Measurements from ENCODE around the gene DNAJA2.
"Not testable (repeated sequence)": the region's sequence is repeated elsewhere in the genome, so short reads cannot be mapped to it uniquely, and the experiment has no call there.

Gene DNAJA2

GRCh38 chr16:46973207-46973995 lies at the start of gene DNAJA2:
Gene DNAJA2, minus strand, starts transcription at chr16:46973674. Its CDS starts 102 bp downstream, at chr16:46973572.
- DNase-seq (ENCODE audit: low spot score): peak; percentile 78

GRCh38 chr16:47019568-47019967 lies 46.1 kb upstream of the DNAJA2 start:
- no peak for DNase-seq (ENCODE audit: low spot score)

- peak; percentile 74 for DNase-seq (ENCODE audit: low spot score)
Observed at GRCh38 chr16:47018223-47018891, 44.9 kb upstream of the DNAJA2 start.

- no peak for DNase-seq (ENCODE audit: low spot score)
Observed at GRCh38 chr16:47017636-47018035, 44.2 kb upstream of the DNAJA2 start.

GRCh38 chr16:47016700-47017133 lies 43.2 kb upstream of the DNAJA2 start:
- DNase-seq (ENCODE audit: low spot score): no peak

- DNase-seq (ENCODE audit: low spot score): no peak
Observed at GRCh38 chr16:47013910-47014309, 40.4 kb upstream of the DNAJA2 start.

- DNase-seq (ENCODE audit: low spot score): no peak
Observed at GRCh38 chr16:47013172-47013571, 39.7 kb upstream of the DNAJA2 start.

GRCh38 chr16:47010812-47011211 lies 37.3 kb upstream of the DNAJA2 start:
- not testable (repeated sequence) for DNase-seq (ENCODE audit: low spot score)

- no peak for DNase-seq (ENCODE audit: low spot score)
Observed at GRCh38 chr16:47008612-47009011, 35.1 kb upstream of the DNAJA2 start.

- DNase-seq (ENCODE audit: low spot score): no peak
Observed at GRCh38 chr16:47008174-47008573, 34.7 kb upstream of the DNAJA2 start.

GRCh38 chr16:47004652-47005051 lies 31.2 kb upstream of the DNAJA2 start:
- no peak for DNase-seq (ENCODE audit: low spot score)

GRCh38 chr16:47000066-47000465 lies 26.6 kb upstream of the DNAJA2 start:
- not testable (repeated sequence) for DNase-seq (ENCODE audit: low spot score)

- DNase-seq (ENCODE audit: low spot score): no peak
Observed at GRCh38 chr16:46997844-46998243, 24.4 kb upstream of the DNAJA2 start.

- no peak for DNase-seq (ENCODE audit: low spot score)
Observed at GRCh38 chr16:46996952-46997458, 23.5 kb upstream of the DNAJA2 start.

GRCh38 chr16:46996391-46996790 lies 22.9 kb upstream of the DNAJA2 start:
- DNase-seq (ENCODE audit: low spot score): no peak

- no peak for DNase-seq (ENCODE audit: low spot score)
Observed at GRCh38 chr16:46991729-46992704, 18.5 kb upstream of the DNAJA2 start.

GRCh38 chr16:46986896-46987295 lies 13.4 kb upstream of the DNAJA2 start:
- DNase-seq (ENCODE audit: low spot score): no peak

GRCh38 chr16:46986438-46986837 lies 13.0 kb upstream of the DNAJA2 start:
- no peak for DNase-seq (ENCODE audit: low spot score)

GRCh38 chr16:46982335-46982734 lies 8.9 kb upstream of the DNAJA2 start:
- no peak for DNase-seq (ENCODE audit: low spot score)

GRCh38 chr16:46980926-46981325 lies 7.5 kb upstream of the DNAJA2 start:
- DNase-seq (ENCODE audit: low spot score): no peak

- DNase-seq (ENCODE audit: low spot score): no peak
Observed at GRCh38 chr16:46976550-46976949, 3.1 kb upstream of the DNAJA2 start.

GRCh38 chr16:46975908-46976470 lies 2.5 kb upstream of the DNAJA2 start:
- no peak for DNase-seq (ENCODE audit: low spot score)
